Skin of body (tissue), 2 donors: ENCODE measurements around the gene KEAP1. TPM values are rescaled to one million over a fixed set of nuclear protein-coding genes. Genes with fewer than 3 reads are reported as not detected.

Experiments used
- DNase-seq: peaks from one replicate; lab custom pipeline; 2025; lab: John Stamatoyannopoulos, UW
- total RNA-seq: library from RNA; depleted of rRNA; stranded (reverse); fragments of >200 nt; gene quantifications from one replicate; pipeline ENCODE4 v1.2.3, GENCODE V29; 2014

The KEAP1 gene
- total RNA-seq, 1 donor from 2014 or later: 32.8 TPM

- no peak for DNase-seq
Observed at GRCh38 chr19:10523135-10523636, 20.0 kb upstream of the KEAP1 start.

GRCh38 chr19:10521461-10522171 is 18.5 kb upstream of the KEAP1 start:
- no peak for DNase-seq

- no peak for DNase-seq
Observed at GRCh38 chr19:10520652-10521318, 17.6 kb upstream of the KEAP1 start.

- DNase-seq: no peak
Observed at GRCh38 chr19:10519421-10519820, 16.3 kb upstream of the KEAP1 start.

GRCh38 chr19:10518444-10519361 is 15.5 kb upstream of the KEAP1 start:
- no peak for DNase-seq

GRCh38 chr19:10517760-10518443 is 14.7 kb upstream of the KEAP1 start:
- no peak for DNase-seq

GRCh38 chr19:10517361-10517759 is 14.2 kb upstream of the KEAP1 start, which contains the start of gene S1PR5:
Gene S1PR5 (minus strand): TSS chr19:10517447. CDS start chr19:10515011, 2,436 bp downstream.
- no peak for DNase-seq

- no peak for DNase-seq
Observed at GRCh38 chr19:10516671-10517286, 13.6 kb upstream of the KEAP1 start.

DNA sequence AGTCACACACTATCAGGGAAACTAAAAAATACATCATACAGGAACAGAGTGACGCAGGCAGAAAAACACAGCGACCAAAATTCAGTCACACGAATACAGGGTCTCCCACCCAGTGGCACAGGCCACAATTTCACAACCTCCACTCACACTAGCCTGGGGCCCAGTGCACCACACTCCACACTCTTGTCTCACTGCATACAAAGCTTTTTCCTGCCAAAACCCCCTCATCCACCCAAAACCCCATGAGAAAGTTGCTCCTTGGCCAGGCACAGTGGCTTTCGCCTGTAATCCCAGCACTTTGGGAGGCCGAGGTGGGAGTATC is 12.9 kb upstream of the KEAP1 start:
- no peak for DNase-seq

- DNase-seq: no peak
Observed at GRCh38 chr19:10514211-10515145, 11.3 kb upstream of the KEAP1 start.

- no peak for DNase-seq
Observed at GRCh38 chr19:10513223-10513622, 10.1 kb upstream of the KEAP1 start.

GRCh38 chr19:10510301-10510802 is 7.2 kb upstream of the KEAP1 start:
- DNase-seq: no peak

- no peak for DNase-seq
Observed at GRCh38 chr19:10508707-10509106, 5.6 kb upstream of the KEAP1 start.

GRCh38 chr19:10508036-10508435 is 4.9 kb upstream of the KEAP1 start:
- no peak for DNase-seq

GRCh38 chr19:10505583-10506229 is 2.5 kb upstream of the KEAP1 start:
- peak; percentile 37 for DNase-seq

GRCh38 chr19:10502524-10503001 is 593 bp downstream of the KEAP1 start:
- peak; percentile 88 for DNase-seq

DNA sequence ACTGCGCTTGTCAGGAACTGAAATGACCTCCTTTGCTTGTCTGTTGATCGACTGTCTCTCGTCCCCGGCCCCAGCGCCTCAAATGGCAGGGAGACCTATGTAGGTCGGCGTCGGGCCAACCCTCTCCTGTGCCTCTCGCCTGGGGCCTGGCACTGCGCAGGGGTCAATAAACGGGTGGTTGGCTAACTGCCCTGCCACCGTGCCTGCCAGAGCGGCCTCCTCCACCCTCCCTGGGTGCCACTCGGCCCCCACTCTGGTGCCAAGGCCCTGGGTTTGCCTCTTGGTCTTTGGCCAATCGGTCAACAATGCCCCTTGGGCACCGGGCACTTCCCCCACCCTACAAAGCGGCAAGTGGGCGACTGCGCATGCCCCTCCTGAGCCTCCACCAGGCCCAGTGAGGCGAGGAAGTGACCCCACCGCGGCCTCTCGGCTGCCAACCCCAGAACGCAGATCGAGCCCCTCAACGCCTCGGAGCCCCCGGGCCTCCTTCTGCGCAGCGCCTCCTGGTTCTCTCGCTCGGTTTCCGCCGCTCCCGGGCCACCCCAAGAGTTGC is 1.1 kb downstream of the KEAP1 start:
- DNase-seq: no peak

DNA sequence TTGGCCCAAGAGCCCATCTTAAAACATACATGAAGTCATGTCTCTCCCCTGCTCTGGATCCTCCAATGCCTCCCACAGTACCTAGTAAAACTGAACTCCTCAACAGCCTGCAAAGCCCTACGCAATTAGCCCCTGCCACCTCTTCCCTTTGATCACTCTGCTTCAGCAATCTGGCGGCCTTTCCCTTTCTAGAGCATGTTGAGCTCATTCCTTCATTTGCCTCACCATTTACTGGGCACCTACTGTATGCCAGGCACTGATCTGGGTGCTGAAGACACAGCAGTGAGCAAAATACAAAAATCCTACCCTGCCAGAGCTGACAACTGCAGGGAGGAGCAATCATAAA is 2.9 kb downstream of the KEAP1 start:
- DNase-seq: no peak
